NCI-H748 treated with DMSO at 0.1 percent for 48 hours (cell line): ENCODE measurements around the gene GMPPB.
"Not testable (repeated sequence)": the region's sequence is repeated elsewhere in the genome, so short reads cannot be mapped to it uniquely, and the experiment has no call there.

Experiments
- DNase-seq: peaks from one replicate; lab custom pipeline; 2025; lab: John Stamatoyannopoulos, UW

Gene GMPPB

GRCh38 chr3:49689908-49690624 lies 33.7 kb downstream of the GMPPB start:
- DNase-seq = not testable (repeated sequence)

GRCh38 chr3:49689046-49689907 lies 34.5 kb downstream of the GMPPB start, which contains the start of the genes MST1 and RNF123:
TSS of gene MST1 (minus strand) at chr3:49689474. CDS start at chr3:49688691, 783 bp downstream.
TSS of gene RNF123 (plus strand) at chr3:49689557. CDS start at chr3:49691166, 1,609 bp downstream.
- no peak for DNase-seq

GRCh38 chr3:49688338-49689045 lies 35.3 kb downstream of the GMPPB start:
- DNase-seq = not testable (repeated sequence)

DNA sequence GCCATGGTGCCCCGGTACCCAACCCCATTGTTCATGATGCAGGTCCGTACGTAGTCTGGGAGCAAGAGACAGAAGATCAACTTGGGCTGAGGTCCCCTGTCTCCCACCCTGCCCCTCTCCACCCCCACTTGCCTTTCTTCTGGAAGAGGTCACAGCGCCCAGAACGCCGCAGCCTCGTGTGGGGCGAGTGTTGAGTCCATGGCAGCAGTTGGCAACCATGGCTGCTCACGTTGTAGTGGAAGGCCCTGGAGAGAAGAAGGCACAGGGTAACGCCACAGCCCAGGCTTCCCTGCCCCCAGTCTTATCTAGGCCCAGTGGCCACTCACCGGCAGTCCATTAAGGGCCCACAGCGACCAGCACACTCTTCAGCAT lies 36.3 kb downstream of the GMPPB start:
- DNase-seq = not testable (repeated sequence)

DNA sequence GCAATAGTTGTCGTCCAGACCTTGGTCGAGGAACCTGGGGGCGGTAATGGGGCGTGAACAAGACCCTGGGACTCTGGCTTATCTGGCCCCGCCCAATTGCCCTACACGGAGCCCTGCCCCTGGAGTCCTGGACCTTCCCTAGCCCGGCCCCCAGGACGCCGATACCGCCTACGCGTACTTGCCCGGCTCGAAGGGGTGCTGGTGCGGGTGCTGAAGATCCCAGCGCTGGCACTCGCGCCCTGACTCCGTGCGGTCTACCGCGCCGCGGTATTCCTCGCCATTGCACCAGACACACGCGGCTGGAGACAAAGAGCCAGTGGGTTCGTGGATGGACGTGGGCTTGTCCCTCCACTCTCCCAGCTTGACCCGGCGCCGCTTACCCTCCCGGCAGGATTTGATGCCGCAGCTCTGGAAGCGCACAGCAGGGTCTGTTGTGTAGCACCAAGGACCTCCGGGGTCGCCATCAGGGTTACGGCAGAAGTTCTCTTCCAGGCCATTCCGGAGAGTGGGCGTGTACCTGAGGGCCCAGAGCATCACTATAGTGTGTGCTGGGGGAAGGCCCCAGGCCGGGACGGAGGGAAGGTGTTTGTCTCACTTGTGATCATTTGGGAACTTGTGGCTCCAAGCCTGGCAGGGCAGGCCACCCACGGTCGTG lies 36.9 kb downstream of the GMPPB start:
- DNase-seq = not testable (repeated sequence)

- not testable (repeated sequence) for DNase-seq
Measured at GRCh38 chr3:49686346-49686745, 37.4 kb downstream of the GMPPB start.

DNA sequence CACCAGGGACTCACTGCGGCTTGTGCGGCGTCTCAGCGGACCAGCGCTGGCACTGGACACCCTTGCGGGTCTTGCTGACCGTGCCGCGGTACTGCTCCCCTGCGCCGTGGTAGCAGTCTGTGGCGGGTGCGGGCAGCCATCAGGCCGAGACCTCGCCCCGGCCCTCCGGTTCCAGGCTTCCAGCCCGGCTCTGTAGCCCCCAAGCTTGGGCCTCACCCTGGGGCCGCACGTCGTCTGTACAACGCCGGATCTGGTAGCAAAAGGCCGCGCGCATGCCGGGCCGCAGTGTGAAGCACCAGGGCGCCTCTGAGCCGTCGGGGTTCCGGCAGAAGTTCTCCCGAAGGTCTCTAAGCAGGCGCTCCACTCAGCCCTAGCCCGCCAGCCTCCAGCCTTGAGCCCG lies 37.9 kb downstream of the GMPPB start:
- not testable (repeated sequence) for DNase-seq

- DNase-seq = not testable (repeated sequence)
Measured at GRCh38 chr3:49685103-49685502, 38.6 kb downstream of the GMPPB start.

GRCh38 chr3:49684453-49684852 lies 39.3 kb downstream of the GMPPB start:
- DNase-seq = not testable (repeated sequence)

DNA sequence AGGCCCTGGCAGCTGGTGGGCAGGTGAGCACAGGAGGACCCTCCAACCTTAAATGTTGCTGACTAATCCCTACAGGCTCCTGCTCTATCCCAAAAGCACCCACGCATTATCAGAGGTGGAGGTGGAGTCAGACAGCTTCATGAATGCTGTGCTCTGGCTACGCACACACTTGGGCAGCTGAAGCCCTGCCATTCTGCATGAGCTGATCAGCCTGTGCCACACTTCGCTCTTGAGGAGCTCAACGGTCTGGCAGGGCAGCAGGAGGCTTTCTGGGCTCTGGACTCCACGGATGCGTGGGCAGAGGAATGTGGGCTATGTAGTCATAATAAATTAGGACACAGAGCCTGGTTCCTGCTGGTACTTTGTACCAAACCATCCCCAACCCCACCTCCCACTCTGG lies 40.6 kb downstream of the GMPPB start:
- no peak for DNase-seq

DNA sequence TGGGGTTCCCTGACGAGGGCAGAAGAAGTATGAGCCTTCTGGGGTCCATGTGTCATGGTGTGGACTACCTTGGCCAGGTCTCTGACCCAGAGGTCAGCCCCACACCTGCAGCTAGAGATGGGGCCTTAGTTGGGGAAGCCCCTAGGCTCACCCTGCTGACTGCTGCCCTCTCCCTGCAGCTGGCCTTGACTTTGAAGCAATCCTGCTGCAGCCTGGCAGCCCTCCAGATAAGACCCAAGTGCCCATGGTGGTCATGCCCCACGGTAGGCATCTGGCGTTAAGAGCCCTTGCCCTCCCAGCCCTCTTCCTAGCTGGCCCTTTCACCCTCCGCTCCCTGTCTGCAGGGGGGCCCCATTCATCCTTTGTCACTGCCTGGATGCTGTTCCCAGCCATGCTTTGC lies 42.2 kb downstream of the GMPPB start:
- DNase-seq = no peak

- no peak for DNase-seq
Measured at GRCh38 chr3:49681232-49681522, 42.6 kb downstream of the GMPPB start.

DNA sequence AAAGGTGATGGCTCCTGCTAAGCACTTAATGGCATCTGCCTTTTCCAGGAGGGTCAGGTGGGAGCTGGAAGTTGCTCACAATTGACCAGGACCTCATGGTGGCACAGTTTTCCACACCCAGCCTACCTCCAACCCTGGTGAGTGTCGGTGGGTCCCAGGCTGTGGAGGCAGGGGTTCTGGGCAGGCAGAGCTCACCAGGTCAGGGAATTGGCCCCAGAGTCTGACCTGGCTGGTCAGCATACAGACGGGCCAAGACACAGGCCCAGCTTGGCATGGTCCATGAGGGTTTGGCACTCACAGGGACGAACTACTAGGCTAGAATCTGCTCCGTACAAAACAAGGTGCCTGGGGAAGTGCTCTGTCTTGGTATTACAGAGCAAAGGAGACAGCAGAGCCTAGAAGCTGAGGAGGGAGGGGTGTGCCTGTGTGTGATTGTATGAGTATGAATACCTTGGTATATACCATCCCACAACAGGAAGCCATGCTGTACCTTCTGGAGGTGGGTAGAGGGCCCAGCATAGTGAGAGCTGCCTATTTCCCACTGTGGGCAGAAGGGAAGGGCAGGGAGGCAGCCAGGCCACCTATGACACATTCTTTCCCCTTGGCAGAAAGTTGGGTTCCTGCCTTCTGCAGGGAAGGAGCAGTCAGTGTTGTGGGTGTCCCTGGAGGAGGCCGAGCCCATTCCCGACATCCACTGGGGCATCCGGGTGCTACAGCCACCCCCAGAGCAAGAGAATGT lies 43.1 kb downstream of the GMPPB start:
- no peak for DNase-seq

- DNase-seq = no peak
Measured at GRCh38 chr3:49675912-49676311, 47.8 kb downstream of the GMPPB start.

GRCh38 chr3:49674497-49674983 lies 49.2 kb downstream of the GMPPB start:
- DNase-seq = no peak

GRCh38 chr3:49673715-49674496 lies 49.8 kb downstream of the GMPPB start, which contains the start of gene APEH:
TSS of gene APEH (plus strand) at chr3:49674351. CDS start at chr3:49674402, 51 bp downstream.
- DNase-seq = no peak

- no peak for DNase-seq
Measured at GRCh38 chr3:49673121-49673714, 50.5 kb downstream of the GMPPB start.

DNA sequence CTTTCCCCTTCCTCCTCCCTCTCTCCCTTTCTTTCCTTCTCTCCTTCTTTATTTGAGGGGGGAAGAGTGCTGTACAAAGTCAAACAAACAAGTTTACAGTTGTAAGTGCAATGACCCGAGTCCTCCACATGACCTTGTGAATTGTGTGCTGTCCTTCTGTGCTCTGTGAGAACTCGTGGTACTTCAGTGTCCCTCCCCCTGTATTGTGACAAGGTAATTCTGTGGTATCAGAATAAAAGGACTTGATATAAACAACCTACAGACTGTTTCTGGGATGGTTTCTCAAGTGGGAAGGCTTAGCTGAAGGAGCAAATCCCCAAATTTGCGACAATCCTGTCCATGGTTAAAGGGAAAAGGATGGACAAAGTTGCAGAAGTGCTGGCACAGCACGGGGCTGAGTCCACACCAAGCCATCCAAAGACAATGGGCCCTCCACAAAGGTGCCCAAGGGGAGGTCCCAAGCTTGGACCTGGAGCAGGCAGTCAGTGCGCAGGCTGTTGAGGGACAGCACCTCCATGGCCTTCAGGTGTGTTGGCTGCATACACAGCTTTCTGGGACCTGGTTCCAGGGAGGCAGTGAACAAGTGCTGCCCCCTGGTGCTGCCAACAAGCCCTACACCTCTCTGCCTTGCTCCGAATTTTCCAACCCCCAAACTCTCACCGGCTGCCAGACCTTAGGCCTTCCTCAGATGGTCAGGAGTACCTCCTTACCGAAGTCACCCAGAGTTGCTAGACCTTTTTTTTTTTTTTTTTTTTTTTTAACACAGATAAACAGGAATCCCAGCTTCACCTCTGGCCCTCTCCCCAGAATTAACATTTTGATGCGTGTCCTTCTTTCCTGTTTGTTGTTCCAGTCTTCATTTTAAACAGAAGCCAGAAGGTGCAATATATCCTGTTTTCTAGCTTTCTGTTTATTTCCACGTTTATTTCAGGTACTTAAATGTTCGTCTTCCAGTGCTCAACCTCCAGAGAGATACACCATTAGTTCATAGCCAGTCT lies 52.2 kb downstream of the GMPPB start:
- no peak for DNase-seq

DNA sequence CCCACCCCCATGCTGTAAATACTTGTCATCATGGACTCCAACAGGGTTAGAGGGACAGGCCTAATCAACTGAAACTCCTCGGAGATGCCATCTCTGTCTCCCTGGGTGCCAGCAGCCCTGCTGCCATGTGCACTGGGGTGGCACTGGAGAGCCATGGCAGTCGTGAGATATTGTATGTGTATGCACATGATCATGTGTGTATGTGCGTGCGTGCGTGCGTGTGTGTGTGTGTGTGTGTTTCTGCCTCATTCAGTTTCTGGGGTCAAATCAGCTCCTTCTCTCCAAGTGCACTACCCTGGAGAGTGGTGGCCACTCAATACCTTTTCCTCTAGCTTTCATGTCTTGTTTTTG lies 52.8 kb downstream of the GMPPB start:
- no peak for DNase-seq
